ENCODE measurements around the gene NDUFB8.

NDUFB8 gene

DNA sequence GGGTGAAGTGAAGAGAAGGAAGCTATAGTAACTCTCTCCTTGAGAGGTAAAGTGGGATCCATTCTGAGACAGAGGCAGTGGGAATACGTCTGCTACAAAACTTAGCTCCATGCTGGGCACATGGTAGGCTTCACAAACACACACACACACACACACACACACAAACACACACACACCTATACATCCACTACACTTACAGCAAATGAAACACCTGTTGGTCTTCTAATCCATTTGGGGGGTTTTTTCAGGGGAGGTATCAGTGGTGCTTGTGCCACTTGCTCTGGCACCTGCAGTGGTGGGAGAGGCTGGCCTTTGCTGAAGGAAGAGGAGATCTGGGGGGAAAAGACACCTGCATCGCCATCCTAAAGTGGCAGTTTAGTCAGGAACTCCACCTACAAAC lies 24.5 kb downstream of the NDUFB8 start:
- DNase-seq = no peak

DNA sequence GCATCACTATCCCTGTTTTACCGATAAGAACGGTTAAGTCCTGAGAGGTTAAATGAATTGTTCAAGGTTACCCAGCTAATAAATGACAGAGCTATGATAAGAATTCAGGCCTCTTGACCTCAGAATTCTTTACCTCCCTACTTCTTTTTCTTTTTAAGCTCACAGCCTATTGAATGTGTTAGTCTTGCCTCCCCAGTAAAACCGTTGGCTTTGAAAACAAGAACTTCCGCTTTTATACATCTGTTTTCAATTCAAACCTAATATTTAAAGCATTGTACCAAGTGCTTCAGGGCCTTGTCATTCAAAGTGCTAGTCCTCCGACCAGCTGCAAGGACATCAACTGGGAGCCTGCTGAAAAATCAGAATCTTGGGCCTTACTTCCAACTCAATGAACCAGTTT lies 25.6 kb downstream of the NDUFB8 start:
- no peak for DNase-seq

DNA sequence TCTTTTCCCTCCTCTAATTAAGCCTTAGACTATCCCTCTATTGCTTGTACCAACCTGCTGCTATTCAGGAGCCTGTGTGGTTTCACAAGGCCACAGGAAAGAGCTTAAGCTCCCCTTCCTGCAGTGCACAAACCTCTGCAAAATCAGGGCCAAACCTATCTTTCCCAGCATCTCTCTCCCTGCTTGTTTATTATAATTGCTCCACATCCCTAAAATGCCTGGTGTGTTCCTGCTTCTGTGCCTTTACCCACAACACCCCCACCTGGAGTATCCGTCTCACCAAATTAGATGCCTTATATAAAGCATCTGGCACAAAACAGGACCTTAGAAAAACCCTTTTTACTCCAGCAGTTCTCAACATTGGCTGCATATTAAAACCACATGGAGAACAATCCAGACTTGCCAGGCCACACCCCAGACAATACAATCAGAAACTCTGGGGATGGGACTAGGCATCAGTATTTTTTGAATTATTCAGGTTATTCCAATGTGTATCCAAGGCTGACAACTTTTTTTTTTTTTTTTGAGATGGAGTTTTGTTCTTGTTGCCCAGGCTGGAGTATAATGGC lies 26.7 kb downstream of the NDUFB8 start:
- no peak for DNase-seq

DNA sequence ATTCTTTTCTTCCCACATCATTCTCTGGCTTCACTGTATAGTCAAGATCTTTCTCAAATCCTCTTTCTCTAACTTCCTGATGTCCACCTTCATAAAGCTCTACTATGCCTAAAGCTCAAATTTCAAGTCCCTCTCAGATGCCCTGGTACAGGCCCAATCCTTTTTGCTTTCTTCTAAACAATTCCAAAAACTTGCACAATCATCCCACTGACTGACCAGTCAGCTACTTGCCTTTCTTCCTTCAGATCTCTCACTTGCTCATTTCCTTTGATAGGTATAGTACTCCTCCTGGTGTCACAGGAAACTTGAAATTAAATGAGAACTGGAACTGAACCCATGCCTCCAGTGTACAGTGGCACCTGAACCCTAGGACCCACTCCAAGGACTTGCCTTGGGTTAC lies 28.2 kb downstream of the NDUFB8 start:
- no peak for DNase-seq

DNA sequence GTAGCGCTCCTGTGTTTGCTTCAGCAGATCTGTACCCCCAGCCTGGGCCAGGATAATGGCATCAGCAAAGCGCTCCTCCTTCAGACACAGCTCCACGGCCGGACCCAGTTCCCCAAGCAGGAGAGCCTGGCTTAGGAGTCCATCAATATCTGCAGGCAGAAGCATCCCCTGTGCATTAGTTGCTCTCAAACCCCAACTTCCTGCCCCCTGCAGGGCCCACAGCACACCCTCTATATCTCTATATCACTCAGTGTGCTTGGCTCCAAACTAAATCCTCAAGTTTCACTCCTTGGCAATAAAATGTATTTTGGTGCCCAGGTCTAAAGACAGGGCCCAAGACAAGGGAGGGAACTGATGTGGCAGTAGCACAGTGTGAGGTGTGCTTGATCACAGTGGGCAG lies 31.6 kb downstream of the NDUFB8 start:
- no peak for DNase-seq

DNA sequence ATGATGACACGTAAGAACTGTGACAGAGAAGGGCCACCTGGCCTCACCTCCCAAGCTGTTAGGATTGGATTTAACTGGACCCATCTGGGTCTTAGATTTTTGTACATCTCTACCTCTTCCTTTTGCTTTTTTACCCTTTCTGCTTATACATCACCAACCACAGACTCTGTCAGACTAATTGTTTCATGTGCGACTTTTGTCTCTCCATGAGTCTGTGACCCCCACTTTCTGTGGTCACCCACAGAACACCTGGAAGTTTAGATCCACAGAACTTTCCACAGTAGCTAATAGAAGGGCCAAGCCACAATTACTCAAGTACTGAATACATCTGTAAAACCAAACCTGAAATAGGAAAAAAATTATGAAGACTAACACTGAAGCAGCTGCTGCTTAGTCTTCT lies 33.1 kb downstream of the NDUFB8 start:
- no peak for DNase-seq

DNA sequence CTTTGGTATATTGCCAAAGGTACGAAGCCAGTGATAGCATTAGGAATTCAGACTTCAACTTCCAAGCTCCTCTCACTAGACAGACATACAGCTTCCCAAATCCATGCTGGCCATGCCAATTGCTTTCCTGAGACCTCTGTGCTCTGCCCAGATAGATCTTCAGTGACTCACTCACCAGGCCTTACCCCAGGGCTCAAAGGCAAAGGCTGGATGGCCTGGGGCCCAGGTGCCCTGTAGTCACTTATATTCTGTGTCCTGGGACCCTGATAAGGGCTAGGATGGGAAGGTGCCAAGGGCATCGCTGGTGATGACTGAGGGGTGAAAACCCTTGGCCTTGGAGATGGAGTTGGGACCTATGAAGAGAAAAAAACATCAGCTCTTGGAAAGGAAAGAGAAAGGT lies 39.1 kb downstream of the NDUFB8 start:
- DNase-seq = no peak

DNA sequence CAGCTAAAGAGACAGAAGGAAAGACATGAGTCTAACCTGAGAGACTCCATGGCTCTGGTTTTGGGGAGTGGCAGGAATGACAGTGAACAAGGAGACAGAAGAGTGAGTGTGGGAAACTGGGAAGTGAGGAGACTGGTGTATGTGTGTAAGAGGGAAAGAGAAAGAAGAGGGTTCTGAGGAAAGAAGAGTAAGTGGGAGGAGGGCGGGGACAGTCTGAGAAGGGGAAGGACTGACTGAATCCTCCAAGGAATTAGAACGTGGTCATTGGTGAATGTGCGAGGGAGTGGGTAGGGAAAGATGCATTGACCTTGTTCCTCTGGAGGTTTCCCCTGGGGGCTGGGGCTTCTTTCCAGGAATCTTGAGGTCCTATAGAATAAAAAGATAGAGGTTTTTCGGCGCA lies 40.3 kb downstream of the NDUFB8 start:
- DNase-seq = no peak

DNA sequence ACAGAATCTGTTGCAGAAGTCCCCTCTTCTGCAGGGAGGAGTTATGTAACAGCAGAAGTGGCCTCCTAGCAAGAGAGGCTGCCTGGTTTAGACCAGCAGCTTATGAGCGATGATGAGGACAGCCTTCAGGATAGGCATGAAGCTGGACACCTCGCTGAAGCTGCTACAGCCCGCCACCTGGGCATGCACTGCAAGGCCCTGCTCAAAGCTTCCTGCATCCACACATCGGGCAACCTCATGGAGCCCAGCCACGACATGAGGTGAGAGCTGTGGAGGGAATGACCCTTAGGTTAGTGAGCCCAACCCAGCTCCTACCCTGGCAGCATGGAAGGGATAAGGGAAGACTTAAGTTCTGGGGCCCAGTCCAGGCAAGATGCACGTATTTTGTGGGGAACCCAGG lies 42.1 kb downstream of the NDUFB8 start:
- DNase-seq = no peak

DNA sequence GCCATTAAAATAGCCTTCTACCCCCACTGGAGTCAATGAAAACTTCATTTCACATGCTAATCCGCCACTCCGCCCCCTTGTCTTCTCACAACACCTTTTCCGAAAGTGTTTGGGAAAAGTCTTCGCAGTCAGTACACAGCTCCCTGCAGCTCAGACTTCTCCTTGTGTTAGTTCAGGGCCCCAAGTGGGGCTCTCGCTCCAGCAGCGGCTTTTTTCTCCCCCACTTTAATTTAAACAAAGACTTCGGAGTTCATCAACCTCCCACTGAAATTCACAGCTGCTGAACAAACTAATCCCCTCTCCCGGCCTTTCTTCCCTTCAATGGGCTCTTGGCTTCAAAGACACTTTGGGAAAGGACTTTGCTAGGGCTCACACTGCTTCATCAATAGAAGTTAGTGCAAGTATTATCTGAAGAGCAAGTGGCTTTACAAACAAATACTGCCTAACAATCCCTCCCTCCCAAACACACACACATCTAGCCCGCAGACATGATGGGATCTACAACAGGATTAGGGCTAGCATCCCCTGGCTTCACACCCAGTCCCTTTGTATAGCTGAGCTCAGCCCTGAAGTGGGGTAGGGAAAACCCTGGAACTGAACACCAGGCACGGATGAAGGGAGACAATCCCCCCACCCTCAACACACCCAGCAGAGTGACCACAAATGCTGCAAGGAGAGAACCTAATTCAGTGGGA lies 43.7 kb downstream of the NDUFB8 start:
- DNase-seq = no peak

DNA sequence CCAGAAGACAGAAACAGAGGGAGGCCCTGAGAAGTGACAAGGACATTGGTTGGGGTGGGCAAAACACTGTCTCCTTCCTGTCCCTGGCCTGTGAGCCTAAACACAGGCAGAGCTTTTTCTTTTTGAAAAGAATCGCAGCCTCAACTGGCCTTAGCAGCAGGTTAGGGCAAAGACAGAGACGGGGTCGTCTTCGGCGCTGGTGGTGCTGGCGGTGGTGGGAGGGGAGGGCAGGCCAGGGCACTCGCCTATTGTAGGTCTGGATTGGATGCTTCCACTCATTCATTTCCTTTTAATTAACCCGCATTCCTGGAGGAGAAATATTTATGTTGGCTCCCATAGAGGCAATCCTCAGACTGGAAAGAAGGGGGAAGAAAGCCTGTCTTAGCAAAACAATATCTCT lies 44.3 kb downstream of the NDUFB8 start:
- no peak for DNase-seq

DNA sequence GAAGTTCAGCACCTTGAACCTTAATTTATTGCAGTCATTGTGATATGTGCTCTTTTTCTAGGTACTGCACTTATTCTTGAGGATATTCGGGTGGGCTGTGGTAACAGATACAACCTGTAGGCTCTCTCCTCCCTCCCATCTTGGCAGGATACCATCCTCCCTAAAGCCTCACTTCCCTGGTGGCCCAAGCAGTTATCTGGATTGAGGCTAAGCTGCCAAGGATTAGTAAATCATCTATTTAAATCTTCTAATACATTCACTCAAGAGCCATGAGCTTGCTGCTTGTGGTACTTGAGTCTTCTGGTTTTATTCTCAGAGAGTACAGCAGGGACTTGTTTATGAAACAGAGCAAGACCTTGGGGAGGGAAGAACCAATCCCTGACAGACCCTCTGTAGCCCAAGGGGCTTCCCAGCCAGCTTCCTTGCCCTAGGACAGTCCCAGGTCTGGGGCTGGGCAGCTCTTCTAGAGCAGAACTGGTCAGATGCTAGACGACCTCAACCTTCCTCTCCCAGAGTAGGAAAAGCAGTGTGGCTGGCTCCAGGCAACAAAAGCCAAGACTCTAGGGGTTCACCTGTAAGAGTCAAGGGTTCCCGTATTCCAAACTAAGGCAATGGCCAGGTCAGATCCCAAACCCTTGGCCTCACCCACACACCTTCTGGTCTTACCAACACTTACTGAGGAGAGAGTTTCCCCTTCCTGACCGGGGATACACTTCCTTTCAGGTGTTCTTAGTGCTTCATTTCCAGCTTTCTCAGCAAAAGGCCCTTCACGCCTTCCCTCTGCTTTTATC lies 45.6 kb downstream of the NDUFB8 start:
- no peak for DNase-seq

DNA sequence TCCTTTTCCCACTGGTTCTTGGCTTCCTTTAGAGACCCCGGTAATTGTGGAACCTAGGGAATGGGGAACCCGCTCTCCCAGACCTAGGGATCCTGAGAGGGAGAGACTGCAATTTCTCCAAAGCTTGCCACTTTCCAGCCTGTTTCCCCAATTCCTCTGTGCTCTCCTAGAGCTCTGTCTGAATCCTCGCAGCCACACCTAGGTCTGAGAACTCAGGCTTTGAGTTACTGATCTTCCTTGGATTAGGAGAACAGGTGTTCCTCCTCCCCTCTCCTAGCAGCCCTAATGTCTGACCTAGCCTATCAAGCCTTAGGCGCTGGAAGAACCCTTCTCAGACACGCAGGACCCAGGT lies 46.9 kb downstream of the NDUFB8 start:
- DNase-seq = no peak

DNA sequence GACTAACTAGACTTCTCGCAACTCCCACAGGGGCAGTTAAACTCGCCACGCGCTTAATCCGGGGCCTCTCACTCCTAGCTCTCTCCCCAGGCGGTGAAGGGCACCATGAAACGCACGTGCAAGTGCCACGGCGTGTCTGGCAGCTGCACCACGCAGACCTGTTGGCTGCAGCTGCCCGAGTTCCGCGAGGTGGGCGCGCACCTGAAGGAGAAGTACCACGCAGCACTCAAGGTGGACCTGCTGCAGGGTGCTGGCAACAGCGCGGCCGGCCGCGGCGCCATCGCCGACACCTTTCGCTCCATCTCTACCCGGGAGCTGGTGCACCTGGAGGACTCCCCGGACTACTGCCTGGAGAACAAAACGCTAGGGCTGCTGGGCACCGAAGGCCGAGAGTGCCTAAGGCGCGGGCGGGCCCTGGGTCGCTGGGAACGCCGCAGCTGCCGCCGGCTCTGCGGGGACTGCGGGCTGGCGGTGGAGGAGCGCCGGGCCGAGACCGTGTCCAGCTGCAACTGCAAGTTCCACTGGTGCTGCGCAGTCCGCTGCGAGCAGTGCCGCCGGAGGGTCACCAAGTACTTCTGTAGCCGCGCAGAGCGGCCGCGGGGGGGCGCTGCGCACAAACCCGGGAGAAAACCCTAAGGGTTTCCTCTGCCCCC lies 47.4 kb downstream of the NDUFB8 start:
- peak; percentile 29 to 48 for DNase-seq

DNA sequence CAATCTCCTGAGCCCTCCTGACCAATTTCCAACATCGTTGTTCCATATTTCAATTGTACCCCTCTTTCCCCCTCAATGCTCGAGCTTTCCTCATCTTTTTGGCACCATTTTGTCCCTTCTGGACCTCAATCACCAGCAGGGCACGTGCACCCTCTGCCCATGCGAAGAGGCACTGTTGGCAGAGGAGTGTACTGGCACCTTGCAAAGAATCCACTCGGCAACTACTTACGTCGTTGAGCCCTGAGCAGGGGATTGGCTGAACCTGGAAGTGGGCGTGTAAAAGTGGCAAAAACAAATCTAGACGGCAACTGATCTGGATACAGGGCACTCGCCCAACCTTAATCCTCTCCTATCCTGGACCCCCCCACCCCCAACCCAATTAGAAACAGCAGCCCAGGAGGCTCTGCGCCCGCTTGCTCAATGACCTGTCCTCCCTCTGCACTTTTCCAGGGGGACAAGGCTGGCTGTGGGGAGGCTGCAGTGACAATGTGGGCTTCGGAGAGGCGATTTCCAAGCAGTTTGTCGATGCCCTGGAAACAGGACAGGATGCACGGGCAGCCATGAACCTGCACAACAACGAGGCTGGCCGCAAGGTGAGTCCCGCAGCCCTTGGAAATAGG lies 48.1 kb downstream of the NDUFB8 start:
- peak; percentile 81 to 85 for DNase-seq

DNA sequence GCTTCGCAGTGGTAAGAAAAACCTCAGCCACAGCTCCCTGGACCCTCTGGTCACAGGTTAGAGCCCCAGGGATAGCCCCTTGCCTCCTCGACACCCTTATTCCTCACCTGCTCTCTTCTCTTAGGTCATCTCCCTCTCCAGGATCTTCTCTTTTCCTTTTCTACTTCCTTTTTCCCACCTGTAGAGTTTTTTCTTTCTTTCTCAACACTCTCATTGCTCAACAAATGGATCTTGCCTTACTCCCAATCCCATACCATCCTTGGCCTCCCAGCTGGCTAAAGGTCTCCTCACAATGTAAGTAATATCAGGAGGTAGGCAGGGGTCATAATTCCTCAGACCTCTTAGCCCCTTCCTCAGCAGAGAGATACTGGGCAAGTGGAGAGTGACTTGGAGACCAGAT lies 49.7 kb downstream of the NDUFB8 start:
- DNase-seq = no peak

DNA sequence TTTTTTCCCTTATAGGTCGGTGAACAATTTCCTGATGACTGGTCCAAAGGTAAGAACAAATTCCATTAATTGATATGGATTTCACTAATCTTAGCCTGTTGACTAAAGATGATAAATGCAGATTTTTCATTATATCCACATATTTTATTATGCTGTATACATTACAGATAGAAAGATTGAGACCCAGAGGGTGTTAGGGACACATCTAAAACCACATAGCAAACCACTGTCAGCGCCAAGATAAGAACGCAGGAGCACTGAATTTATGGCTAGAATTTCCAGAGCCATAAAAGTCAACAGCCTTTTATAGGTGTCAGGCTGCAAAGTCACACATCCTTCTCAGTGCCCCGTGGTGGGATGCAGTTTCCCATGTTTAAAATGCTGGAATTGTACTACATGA lies 50.6 kb downstream of the NDUFB8 start:
- no peak for DNase-seq

DNA sequence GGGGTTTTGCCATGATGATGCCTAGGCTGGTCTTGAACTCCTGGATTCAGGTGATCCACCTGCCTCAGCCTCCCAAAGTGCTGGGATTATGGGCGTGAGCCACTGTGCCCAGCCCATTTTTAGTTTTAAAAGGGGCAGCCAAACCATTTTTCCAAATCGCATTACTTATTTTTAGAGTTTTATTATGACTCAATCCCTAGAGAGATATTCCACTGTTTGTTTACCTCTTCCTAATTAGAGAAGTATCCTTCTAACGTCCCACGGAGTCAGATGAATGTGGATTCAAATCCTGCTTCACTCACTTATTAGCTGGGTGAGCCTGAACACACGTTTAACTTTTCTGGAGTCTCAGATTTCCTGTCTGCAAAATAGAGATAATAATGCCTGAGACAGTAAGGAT lies 51.7 kb downstream of the NDUFB8 start:
- no peak for DNase-seq
